GM12878 (cell line): ENCODE measurements around the gene SF3B2. TPM values are rescaled to one million over a fixed set of nuclear protein-coding genes. Genes with fewer than 3 reads are reported as not detected.

ENCODE experiments used
- ATAC-seq: fragments of 200-7000 bp; cut with Tn5 transposase; 3 replicates; pipeline ENCODE4 v1.9.1; 2020; ENCODE audit warnings: mild to moderate bottlenecking, moderate library complexity
- BruUV-seq: library from RNA; stranded (reverse); fragments of 400-500 nt; replicated peaks from 2 replicates; lab custom pipeline; 2021; lab: Mats Ljungman, UMichigan
- CTCF ChIA-PET: fragments of 300-600 bp; sonication (Branson Sonifier 250); formaldehyde crosslinking; extraction: SDS; loops from one replicate; lab custom pipeline; 2021; ENCODE audit warnings: inconsistent platforms; lab: Yijun Ruan, JAX
- POLR2A ChIA-PET: fragments of 350-600 bp; formaldehyde crosslinking; extraction: SDS; loops from one replicate; lab custom pipeline; 2021; ENCODE audit warnings: inconsistent platforms; lab: Charles Lee
- RAD21 ChIA-PET: fragments of 300-600 bp; sonication (Branson Sonifier 250); formaldehyde crosslinking; loops from one replicate; lab custom pipeline; 2023; ENCODE audit warnings: antibody characterized with exemption; ENCODE audit not compliant: unreplicated experiment; lab: Charles Lee
- SMC1A ChIA-PET: fragments of 300-600 bp; sonication (Branson Sonifier 250); formaldehyde crosslinking; loops from one replicate; lab custom pipeline; 2023; ENCODE audit not compliant: unreplicated experiment, uncharacterized antibody; lab: Charles Lee
- DNase-seq: peaks from one replicate; pipeline ENCODE4 v3.0.0-alpha.2; 2011; ENCODE audit warnings: low read depth, low spot score
- FAIRE-seq: peaks from 3 replicates; lab custom pipeline; 2011; peaks lifted over from hg19 to GRCh38; lab: Jason Lieb, UNC
- H2AFZ ChIP-seq: 2 replicates; pipeline ENCODE4 v1.6.0; 2011; ENCODE audit warnings: low read depth, low read length, control low read depth; ENCODE audit not compliant: control insufficient read depth
- H3K27ac ChIP-seq: 2 replicates; pipeline ENCODE4 v1.5.1; 2011; ENCODE audit warnings: control low read depth; ENCODE audit not compliant: control insufficient read depth, insufficient read depth
- H3K27me3 ChIP-seq, 2 experiments: replicated peaks in 1 of 2; 2 replicates each; pipeline versions ENCODE4 v1.6.0 to v1.6.1; 2011; ENCODE audit warnings: low read length in 1 of 2; ENCODE audit not compliant: control insufficient read depth in 2 of 2, insufficient read depth in 2 of 2
- H3K36me3 ChIP-seq, 2 experiments: 2 replicates each; pipeline ENCODE4 v1.5.1; 2011; ENCODE audit warnings: low read length in 1 of 2; ENCODE audit not compliant: control insufficient read depth in 2 of 2, insufficient read depth in 2 of 2
- H3K4me1 ChIP-seq: 2 replicates; pipeline ENCODE4 v1.6.1; 2011; ENCODE audit warnings: mild to moderate bottlenecking, low read length, moderate library complexity, mixed read lengths; ENCODE audit not compliant: control insufficient read depth, insufficient read depth
- H3K4me2 ChIP-seq: 2 replicates; pipeline ENCODE4 v1.6.0; 2011; ENCODE audit warnings: control low read depth; ENCODE audit not compliant: control insufficient read depth, insufficient read depth
- H3K4me3 ChIP-seq: fragments of 200-600 bp; sonication (generic); 2 replicates; pipeline ENCODE4 v1.5.1; 2016
- H3K79me2 ChIP-seq: 2 replicates; pipeline ENCODE4 v1.6.0; 2011; ENCODE audit warnings: low read length; ENCODE audit not compliant: control insufficient read depth, insufficient read depth
- H3K9ac ChIP-seq: 2 replicates; pipeline ENCODE4 v1.8.0; 2011; ENCODE audit warnings: low read length, control low read depth, mixed read lengths; ENCODE audit not compliant: control insufficient read depth, insufficient read depth
- H3K9me3 ChIP-seq: replicated peaks from 3 replicates; pipeline ENCODE4 v1.5.1; 2011; ENCODE audit warnings: mild to moderate bottlenecking, low read length; ENCODE audit not compliant: control insufficient read depth, insufficient read depth
- H4K20me1 ChIP-seq: 2 replicates; pipeline ENCODE4 v1.6.0; 2011; ENCODE audit not compliant: control insufficient read depth, insufficient read depth
- BCL3 ChIP-seq: IDR thresholded peaks from 2 replicates; pipeline ENCODE4 v1.6.1; 2011; ENCODE audit warnings: borderline replicate concordance, low read depth, mild to moderate bottlenecking, moderate library complexity, low read length; ENCODE audit not compliant: insufficient read depth, poor library complexity, severe bottlenecking
- CBX5 ChIP-seq: sonication (generic); IDR thresholded peaks from 2 replicates; pipeline ENCODE4 v1.6.1; 2016; ENCODE audit warnings: low read depth, moderate library complexity, mild to moderate bottlenecking, inconsistent platforms
- CREB1 ChIP-seq: IDR thresholded peaks from 2 replicates; pipeline ENCODE4 v1.6.1; 2012; ENCODE audit warnings: low read depth, mild to moderate bottlenecking, inconsistent platforms
- ETV6 ChIP-seq, 2 experiments: fragments of 450-650 bp in 1 of 2; IDR thresholded peaks in 1 of 2; conservative IDR thresholded peaks in 1 of 2; 2 replicates each; pipeline ENCODE4 v1.6.1; 2014; ENCODE audit warnings: antibody characterized with exemption in 1 of 2, borderline replicate concordance in 1 of 2, low read depth in 1 of 2, mild to moderate bottlenecking in 1 of 2, moderate library complexity in 1 of 2
- FOXM1 ChIP-seq: IDR thresholded peaks from 2 replicates; pipeline ENCODE4 v1.6.1; 2012; ENCODE audit warnings: low read depth, mild to moderate bottlenecking, inconsistent platforms, low read length, moderate library complexity
- IKZF1 ChIP-seq: fragments of 450-650 bp; conservative IDR thresholded peaks from 2 replicates; pipeline ENCODE4 v1.6.1; 2017; ENCODE audit warnings: antibody characterized with exemption, mild to moderate bottlenecking
- IKZF2 ChIP-seq, 2 experiments: fragments of 450-650 bp; IDR thresholded peaks; 2 replicates each; pipeline ENCODE4 v1.6.1; 2017; ENCODE audit warnings: mild to moderate bottlenecking in 2 of 2, moderate library complexity in 2 of 2
- NFYB ChIP-seq: IDR thresholded peaks from 2 replicates; pipeline ENCODE4 v1.6.1; 2011; ENCODE audit warnings: low read depth, mild to moderate bottlenecking, low read length, improper control_type of control experiment, moderate library complexity; ENCODE audit not compliant: insufficient read depth
- SP1 ChIP-seq: IDR thresholded peaks from one replicate; pipeline ENCODE4 v1.6.1; 2011; ENCODE audit warnings: low read depth, low read length
- WGBS: methylation state at CpG from one replicate; pipeline ENCODE4 v1.1.6; 2016; ENCODE audit warnings: low lambda C conversion rate; ENCODE audit not compliant: insufficient replicate concordance, insufficient coverage; ENCODE audit errors: missing lambda C conversion rate; 5-methylcytosine and 5-hydroxymethylcytosine counted together
- in situ Hi-C: fragments of 300-500 bp; cut with MboI; formaldehyde crosslinking; loops from 9 replicates; pipeline ENCODE4 v1.14.3; 2018; ENCODE audit warnings: mixed read lengths
- intact Hi-C: fragments of 100-400 bp; cut with micrococcal nuclease; formaldehyde crosslinking; loops from one replicate; pipeline ENCODE4 v1.14.2; 2022; ENCODE audit not compliant: unreplicated experiment
- polyA plus RNA-seq, 11 experiments: library from polyadenylated mRNA; depleted of rRNA in 4 of 11; unstranded in 6 of 11; stranded (reverse) in 5 of 11; fragments of >200 nt; fragmentation: Nextera tagmentation in 4 of 11; fragmentation: Illumina TruSeq in 1 of 11; extraction: Ambion mirVana in 4 of 11; extraction: Trizol in 1 of 11; gene quantifications; 1 replicate in 1 of 11; 2 replicates in 10 of 11; pipeline versions ENCODE4 v1.2.1 to v1.2.3, GENCODE V29; 2011 to 2016; ENCODE audit warnings: inconsistent platforms in 2 of 11, missing spikeins in 2 of 11, low read depth in 1 of 11
- total RNA-seq, 4 experiments: library from RNA; depleted of rRNA in 3 of 4; stranded (reverse); fragments of >200 nt in 3 of 4; fragmentation: Illumina TruSeq in 1 of 4; extraction: Trizol in 1 of 4; gene quantifications; 2 replicates each; pipeline versions ENCODE4 v1.2.1 to v1.2.3, GENCODE V29; 2013 to 2021

Gene SF3B2
- total and polyA plus RNA-seq, 10 of the 15 experiments (the other 5 are each of a cell fraction or from before 2014, with no cell fraction given): 56.3 to 245 (median 144) TPM

GRCh38 chr11:66075273-66075672 is 23.1 kb downstream of the SF3B2 start (continued):
- TF ChIP-seq FOXM1: no peak
- TF ChIP-seq, all 136 proteins: peak for 0

GRCh38 chr11:66076561-66076960 is 24.4 kb downstream of the SF3B2 start:
- no TSS peak for BruUV-seq

GRCh38 chr11:66077927-66078326 is 25.8 kb downstream of the SF3B2 start:
- CTCF ChIA-PET: interaction anchor here (1.1 to 20.0 kb wide), 4 partner anchors 10 to 299 kb away, joined by 3 to 195 read pairs (median 18); no protein-coding TSS in a partner anchor
- DNase-seq (no peak), FAIRE-seq (no peak), ATAC-seq (peak; percentile 45)
- Histone ChIP-seq H3K4me3 (peak overlapping the region; percentile 7; the same call in 1 of the 2 replicates), H3K4me1 (peaks cover 33% of the 10 kb centered on the region), H3K9ac (0 out of 2 replicates have a peak overlapping the region, but pooled peaks have one; percentile 5), H4K20me1 (no peaks in the 10 kb centered on the region; the same call in 1 of the 2 replicates), H3K4me2 (peak overlapping the region; percentile 52; the same call in 1 of the 2 replicates), H3K9me3 (no peaks in the 10 kb centered on the region), H3K79me2 (peaks cover 84% of the 10 kb centered on the region), H2AFZ (no peak overlapping the region), H3K27me3 (no peaks in the 10 kb centered on the region), H3K27ac (peak overlapping the region; percentile 49), H3K36me3 (peaks cover 0 to 8% of the 10 kb centered on the region in 2 experiments; a peak in 1 of 4 replicates)
- TF ChIP-seq BCL3 (no peak), IKZF2 (IDR thresholded peaks at IDR 0.05) (peak in 1 of 2 experiments; percentile 21; a peak in 1 of 4 replicates), CBX5 (no peak), ETV6 (conservative IDR thresholded peaks at IDR 0.05 in 1 of 2, IDR thresholded peaks at IDR 0.05 in 1 of 2; ENCODE audit: borderline replicate concordance in 1 of 2, low read depth in 1 of 2) (no peak), NFYB (no peak), CREB1 (no peak)
- 36% methylated on average over 3 of the region's 3 CpGs for WGBS
- RAD21 ChIA-PET: interaction anchor here (0.9 to 2.6 kb wide), 7 partner anchors 10 to 143 kb away, joined by 3 to 9 read pairs (median 3); no protein-coding TSS in a partner anchor
- SMC1A ChIA-PET: interaction anchor here (0.9 to 17.7 kb wide), 6 partner anchors 8 to 58 kb away, joined by 3 to 265 read pairs (median 22); partner anchors contain the start of gene PACS1
- in situ Hi-C loops: no loop called here
- POLR2A ChIA-PET: interaction anchor here (0.6 to 2.2 kb wide), 7 partner anchors 9 to 145 kb away, joined by 3 to 8 read pairs (median 5); no protein-coding TSS in a partner anchor
- no TSS peak for BruUV-seq
- intact Hi-C loops: no loop called here

More at GRCh38 chr11:66076561-66076960, 24.4 kb downstream of the SF3B2 start:
- Histone ChIP-seq H4K20me1 (no peaks in the 10 kb centered on the region), H3K4me1 (peaks cover 28% of the 10 kb centered on the region), H3K9me3 (no peaks in the 10 kb centered on the region), H3K4me3 (peak overlapping the region; percentile 15; the same call in 1 of the 2 replicates), H2AFZ (no peak overlapping the region), H3K9ac (no peak overlapping the region), H3K27me3 (no peaks in the 10 kb centered on the region), H3K36me3 (peaks cover 0 to 8% of the 10 kb centered on the region in 2 experiments; a peak in 1 of 4 replicates), H3K27ac (no peak overlapping the region), H3K79me2 (peaks cover 86% of the 10 kb centered on the region), H3K4me2 (peak overlapping the region; percentile 19)
- TF ChIP-seq IKZF1: peak; percentile 42; the same call in 1 of the 2 replicates
- TF ChIP-seq SP1: no peak
- DNase-seq: no peak
- ChIA-PET SMC1A (interaction anchor here (1.1 to 17.7 kb wide), 4 partner anchors 12 to 59 kb away, joined by 5 to 265 read pairs (median 6); no protein-coding TSS in a partner anchor), RAD21 (interaction anchor here (0.9 to 2.4 kb wide), 3 partner anchors 40 to 59 kb away, joined by 3 to 7 read pairs (median 3); no protein-coding TSS in a partner anchor), CTCF (interaction anchor here (1.0 to 20.0 kb wide), 4 partner anchors 9 to 192 kb away, joined by 3 to 195 read pairs (median 18); no protein-coding TSS in a partner anchor), POLR2A (interaction anchor here (0.5 to 2.2 kb wide), 6 partner anchors 19 to 887 kb away, joined by 3 to 7 read pairs (median 4); no protein-coding TSS in a partner anchor)
- WGBS: 88% methylated on average over 9 of the region's 9 CpGs
- intact Hi-C loops (no loop called here), in situ Hi-C loops (no loop called here)
- FAIRE-seq: no peak
- no peak for ATAC-seq
